ENCODE measurements around the gene IL1B.

- TF ChIP-seq EP300 (conservative IDR thresholded peaks at IDR 0.05; ENCODE audit: poor library complexity, severe bottlenecking) (no peak), RAD21 (conservative IDR thresholded peaks at IDR 0.05) (no peak), CTCF (IDR thresholded peaks at IDR 0.05; ENCODE audit: poor library complexity, severe bottlenecking) (no peak), TAF1 (IDR thresholded peaks at IDR 0.05; ENCODE audit: low read depth) (no peak), REST (IDR thresholded peaks at IDR 0.05; ENCODE audit: borderline replicate concordance) (no peak), EZH2 (IDR thresholded peaks at IDR 0.05; ENCODE audit: borderline replicate concordance, insufficient read depth, low read length, poor library complexity, severe bottlenecking) (no peak), POLR2AphosphoS5 (IDR thresholded peaks at IDR 0.05) (no peak), SMC3 (conservative IDR thresholded peaks at IDR 0.05; ENCODE audit: poor library complexity) (no peak)
Measured at GRCh38 chr2:112835061-112835501, 1.5 kb downstream of the IL1B start.
